SHP77 (cell line): ENCODE data around the gene CRIP3.

ENCODE experiments used
- DNase-seq, 2 experiments: peaks; one replicate each; lab custom pipeline; 2025; lab: John Stamatoyannopoulos, UW

The CRIP3 gene

GRCh38 chr6:43287717-43288679, 20.6 kb downstream of the CRIP3 start:
- no peak for DNase-seq

GRCh38 chr6:43286980-43287716, 21.5 kb downstream of the CRIP3 start:
- no peak for DNase-seq

GRCh38 chr6:43286456-43286979, 22.1 kb downstream of the CRIP3 start:
- DNase-seq = no peak

- no peak for DNase-seq
Observed at GRCh38 chr6:43285832-43286231, 22.8 kb downstream of the CRIP3 start.

GRCh38 chr6:43284991-43285781, 23.4 kb downstream of the CRIP3 start:
- no peak for DNase-seq

GRCh38 chr6:43283905-43284304, 24.7 kb downstream of the CRIP3 start:
- no peak for DNase-seq

GRCh38 chr6:43283514-43283901, 25.1 kb downstream of the CRIP3 start:
- DNase-seq = no peak

GRCh38 chr6:43282636-43283513, 25.8 kb downstream of the CRIP3 start:
- DNase-seq = no peak

GRCh38 chr6:43282060-43282459, 26.6 kb downstream of the CRIP3 start:
- DNase-seq = no peak

GRCh38 chr6:43280234-43280633, 28.4 kb downstream of the CRIP3 start:
- DNase-seq = no peak

GRCh38 chr6:43278524-43279078, 30.0 kb downstream of the CRIP3 start:
- DNase-seq = no peak

- no peak for DNase-seq
Observed at GRCh38 chr6:43277643-43278523, 30.7 kb downstream of the CRIP3 start.

GRCh38 chr6:43277306-43277642, 31.4 kb downstream of the CRIP3 start:
- DNase-seq = no peak

- no peak for DNase-seq
Observed at GRCh38 chr6:43276577-43277305, 31.9 kb downstream of the CRIP3 start.

GRCh38 chr6:43275801-43276576, 32.6 kb downstream of the CRIP3 start:
- DNase-seq = no peak

GRCh38 chr6:43274916-43275597, 33.6 kb downstream of the CRIP3 start:
- DNase-seq = no peak

- DNase-seq = no peak
Observed at GRCh38 chr6:43274127-43274915, 34.3 kb downstream of the CRIP3 start.
